DND-41 (cell line): ENCODE measurements around the gene CEP85.

Experiments
- ATAC-seq: fragments of 200-7000 bp; cut with Tn5 transposase; 3 replicates; pipeline ENCODE4 v1.9.1; 2021; ENCODE audit warnings: low read depth; ENCODE audit not compliant: insufficient read depth
- DNase-seq: peaks from one replicate; pipeline ENCODE4 v3.0.0-alpha.2; 2020
- H2AFZ ChIP-seq: 2 replicates; pipeline ENCODE4 v1.6.0; 2012; ENCODE audit warnings: low read depth, low read length
- H3K27ac ChIP-seq: 2 replicates; pipeline ENCODE4 v1.5.1; 2012; ENCODE audit warnings: low read length, inconsistent platforms
- H3K27me3 ChIP-seq: fragments of 200-600 bp; sonication (generic); 2 replicates; pipeline ENCODE4 v1.6.0; 2012; ENCODE audit warnings: low read length, mild to moderate bottlenecking, inconsistent platforms; ENCODE audit not compliant: insufficient read depth, poor library complexity
- H3K36me3 ChIP-seq: 2 replicates; pipeline ENCODE4 v1.5.1; 2012; ENCODE audit warnings: low read length, inconsistent platforms; ENCODE audit not compliant: insufficient read depth
- H3K4me1 ChIP-seq: 2 replicates; pipeline ENCODE4 v1.5.1; 2012; ENCODE audit warnings: mild to moderate bottlenecking, low read length; ENCODE audit not compliant: insufficient read depth
- H3K4me2 ChIP-seq: 2 replicates; pipeline ENCODE4 v1.6.0; 2012; ENCODE audit warnings: mild to moderate bottlenecking, moderate library complexity, low read length, inconsistent platforms; ENCODE audit not compliant: insufficient read depth
- H3K4me3 ChIP-seq, 2 experiments: fragments of 200-600 bp in 1 of 2; shearing (Covaris generic) in 1 of 2; 2 replicates each; pipeline ENCODE4 v1.5.1; 2012 to 2016; ENCODE audit warnings: inconsistent platforms in 2 of 2, low read length in 2 of 2, mild to moderate bottlenecking in 2 of 2, low read depth in 1 of 2, moderate library complexity in 1 of 2
- H3K79me2 ChIP-seq: 2 replicates; pipeline ENCODE4 v1.6.0; 2012; ENCODE audit warnings: low read length, inconsistent platforms; ENCODE audit not compliant: insufficient read depth
- H3K9ac ChIP-seq: 2 replicates; pipeline ENCODE4 v1.6.0; 2012; ENCODE audit warnings: low read depth, mild to moderate bottlenecking, inconsistent platforms, low read length, moderate library complexity
- H3K9me3 ChIP-seq: 2 replicates; pipeline ENCODE4 v1.5.1; 2012; ENCODE audit warnings: low read length, moderate library complexity, mild to moderate bottlenecking, inconsistent platforms; ENCODE audit not compliant: insufficient read depth, severe bottlenecking
- H4K20me1 ChIP-seq: 2 replicates; pipeline ENCODE4 v1.6.0; 2012; ENCODE audit warnings: low read length; ENCODE audit not compliant: insufficient read depth
- CTCF ChIP-seq: IDR thresholded peaks from 2 replicates; pipeline ENCODE4 v1.5.1; 2012; ENCODE audit warnings: borderline replicate concordance, low read length, moderate library complexity, mild to moderate bottlenecking; ENCODE audit not compliant: poor library complexity, severe bottlenecking; ENCODE audit errors: extremely low read depth
- EZH2 ChIP-seq: IDR thresholded peaks from 3 replicates; pipeline ENCODE4 v1.6.1; 2012; ENCODE audit warnings: borderline replicate concordance, low read depth, mild to moderate bottlenecking, moderate library complexity, low read length, inconsistent platforms; ENCODE audit not compliant: severe bottlenecking

CEP85 gene

GRCh38 chr1:26190373-26190987, 43.5 kb upstream of the CEP85 start, which contains the start of gene CATSPER4:
TSS of gene CATSPER4 (plus strand) at chr1:26190602. CDS start at chr1:26190628, 26 bp downstream.
- Histone ChIP-seq H3K36me3 (no peaks in the 10 kb centered on the region), H3K27me3 (no peaks in the 10 kb centered on the region), H3K27ac (no peak within 1 kb of the TSS), H2AFZ (no peak within 1 kb of the TSS), H3K9me3 (no peaks in the 10 kb centered on the region), H3K9ac (no peak within 1 kb of the TSS), H3K4me2 (no peak within 1 kb of the TSS), H3K79me2 (no peaks in the 10 kb centered on the region), H3K4me1 (peaks cover 8% of the 10 kb centered on the region), H3K4me3 (no peak within 1 kb of the TSS), H4K20me1 (no peaks in the 10 kb centered on the region; the same call in 1 of the 2 replicates)
- TF ChIP-seq EZH2 (no peak), CTCF (peak; percentile 49)
- no peak for DNase-seq
- ATAC-seq, result no peak

- Histone ChIP-seq H3K9me3 (no peaks in the 10 kb centered on the region), H3K79me2 (no peaks in the 10 kb centered on the region), H4K20me1 (no peaks in the 10 kb centered on the region; the same call in 1 of the 2 replicates), H3K27me3 (no peaks in the 10 kb centered on the region), H3K4me1 (peaks cover 8% of the 10 kb centered on the region), H3K4me3 (no peak overlapping the region), H3K36me3 (no peaks in the 10 kb centered on the region), H3K4me2 (no peak overlapping the region; the same call in 1 of the 2 replicates), H3K27ac (no peak overlapping the region), H3K9ac (no peak overlapping the region), H2AFZ (no peak overlapping the region)
- TF ChIP-seq EZH2 (no peak), CTCF (no peak)
- peak; percentile 84 for ATAC-seq
- peak; percentile 46 for DNase-seq
Observed at GRCh38 chr1:26191739-26192138, 42.3 kb upstream of the CEP85 start.

- TF ChIP-seq CTCF (no peak), EZH2 (no peak)
- Histone ChIP-seq H3K4me1 (peaks cover 8% of the 10 kb centered on the region), H3K9ac (no peak overlapping the region), H3K27me3 (no peaks in the 10 kb centered on the region), H3K4me3 (no peak overlapping the region), H3K9me3 (no peaks in the 10 kb centered on the region), H3K4me2 (no peak overlapping the region), H3K27ac (no peak overlapping the region), H2AFZ (no peak overlapping the region), H4K20me1 (no peaks in the 10 kb centered on the region), H3K36me3 (no peaks in the 10 kb centered on the region), H3K79me2 (no peaks in the 10 kb centered on the region)
- DNase-seq (no peak), ATAC-seq (no peak)
Observed at GRCh38 chr1:26195805-26196204, 38.2 kb upstream of the CEP85 start.

- Histone ChIP-seq H3K4me1 (no peaks in the 10 kb centered on the region), H3K9ac (no peak overlapping the region), H3K9me3 (no peaks in the 10 kb centered on the region), H3K27me3 (no peaks in the 10 kb centered on the region), H3K4me3 (no peak overlapping the region), H3K4me2 (no peak overlapping the region), H4K20me1 (no peaks in the 10 kb centered on the region), H3K27ac (no peak overlapping the region), H3K36me3 (no peaks in the 10 kb centered on the region), H3K79me2 (no peaks in the 10 kb centered on the region), H2AFZ (no peak overlapping the region)
- ATAC-seq (no peak), DNase-seq (no peak)
- no peak for TF ChIP-seq CTCF
- TF ChIP-seq EZH2, result no peak
Observed at GRCh38 chr1:26197301-26197700, 36.7 kb upstream of the CEP85 start.
